H1 (cell line): ENCODE results near the gene NR3C1. TPM values are rescaled to one million over a fixed set of nuclear protein-coding genes. Genes with fewer than 3 reads are reported as not detected.

Experiments used
- CTCF ChIA-PET: fragments of 300-600 bp; sonication (Branson Sonifier 250); formaldehyde crosslinking; loops from one replicate; lab custom pipeline; 2021; ENCODE audit not compliant: partially characterized antibody; lab: Charles Lee
- POLR2A ChIA-PET: fragments of 300-600 bp; sonication (Branson Sonifier 250); formaldehyde crosslinking; loops from one replicate; lab custom pipeline; 2021; ENCODE audit warnings: inconsistent platforms; ENCODE audit not compliant: partially characterized antibody; lab: Charles Lee
- DNase-seq, 2 experiments: peaks; one replicate each; pipeline versions ENCODE4 v3.0.0 to v3.0.0-alpha.2; 2010 to 2022; ENCODE audit warnings: low spot score in 2 of 2, low read depth in 1 of 2, mixed read lengths in 1 of 2
- FAIRE-seq: peaks from 2 replicates; lab custom pipeline; 2011; peaks lifted over from hg19 to GRCh38; lab: Jason Lieb, UNC
- H2AFZ ChIP-seq: 2 replicates; pipeline ENCODE4 v1.8.1; 2012; ENCODE audit warnings: low read length, inconsistent platforms
- H2AK5ac ChIP-seq: 2 replicates; pipeline ENCODE4 v1.6.1; 2013; ENCODE audit warnings: low read depth, low read length
- H2BK120ac ChIP-seq: replicated peaks from 2 replicates; pipeline ENCODE3; 2013; ENCODE audit warnings: low read depth, low read length, inconsistent platforms
- H2BK12ac ChIP-seq: 2 replicates; pipeline ENCODE4 v1.6.1; 2013; ENCODE audit warnings: low read depth, low read length
- H2BK15ac ChIP-seq: 2 replicates; pipeline ENCODE4 v1.6.1; 2013; ENCODE audit warnings: low read length
- H2BK20ac ChIP-seq: 2 replicates; pipeline ENCODE4 v1.6.1; 2013; ENCODE audit warnings: low read length
- H2BK5ac ChIP-seq: 2 replicates; pipeline ENCODE4 v1.6.1; 2013; ENCODE audit warnings: low read depth, low read length
- H3K14ac ChIP-seq: 2 replicates; pipeline ENCODE4 v1.6.1; 2013; ENCODE audit warnings: inconsistent platforms; ENCODE audit not compliant: insufficient read length
- H3K18ac ChIP-seq: 2 replicates; pipeline ENCODE4 v1.6.1; 2013; ENCODE audit warnings: low read length; ENCODE audit errors: extremely low read depth
- H3K23ac ChIP-seq: 2 replicates; pipeline ENCODE4 v1.6.1; 2013; ENCODE audit warnings: inconsistent platforms; ENCODE audit not compliant: insufficient read length
- H3K23me2 ChIP-seq: 2 replicates; pipeline ENCODE4 v1.6.1; 2013; ENCODE audit warnings: low read depth, low read length
- H3K27ac ChIP-seq: 2 replicates; pipeline ENCODE4 v1.6.1; 2011; ENCODE audit warnings: low read depth, low read length, inconsistent platforms
- H3K27me3 ChIP-seq, 4 experiments: replicated peaks in 1 of 4; 1 replicate in 1 of 4; 2 replicates in 3 of 4; pipeline versions ENCODE4 v1.6.1 to v1.8.1; 2011 to 2013; ENCODE audit warnings: low read length in 3 of 4, mild to moderate bottlenecking in 3 of 4, inconsistent platforms in 2 of 4, mixed read lengths in 2 of 4, moderate library complexity in 1 of 4; ENCODE audit not compliant: control insufficient read depth in 3 of 4, insufficient read depth in 3 of 4; ENCODE audit errors: extremely low read depth in 1 of 4
- H3K36me3 ChIP-seq, 4 experiments: 2 replicates each; pipeline versions ENCODE4 v1.6.1 to v1.8.1; 2011 to 2013; ENCODE audit warnings: mild to moderate bottlenecking in 4 of 4, low read length in 3 of 4, moderate library complexity in 2 of 4, control low read depth in 1 of 4, inconsistent platforms in 1 of 4; ENCODE audit not compliant: insufficient read depth in 4 of 4, control insufficient read depth in 2 of 4
- H3K4ac ChIP-seq: replicated peaks from 2 replicates; pipeline ENCODE3; 2013; ENCODE audit warnings: low read length, low read depth, mixed read lengths, inconsistent platforms; ENCODE audit not compliant: insufficient read length
- H3K4me1 ChIP-seq, 4 experiments: replicated peaks in 1 of 4; 1 replicate in 1 of 4; 2 replicates in 3 of 4; pipeline versions ENCODE4 v1.6.1 to v1.8.1; 2011 to 2013; ENCODE audit warnings: low read length in 3 of 4, inconsistent platforms in 2 of 4, mixed read lengths in 1 of 4; ENCODE audit not compliant: insufficient read depth in 4 of 4, control insufficient read depth in 3 of 4
- H3K4me2 ChIP-seq, 2 experiments: 2 replicates each; pipeline versions ENCODE4 v1.6.1 to v1.8.1; 2011 to 2013; ENCODE audit warnings: low read depth in 2 of 2, low read length in 2 of 2, control low read depth in 1 of 2, inconsistent platforms in 1 of 2, mild to moderate bottlenecking in 1 of 2; ENCODE audit not compliant: insufficient read depth in 1 of 2
- H3K4me3 ChIP-seq, 4 experiments: fragments of 200-600, 300-600 bp in 1 of 4; sonication (generic), shearing (Covaris generic), sonication (Bioruptor Twin) in 1 of 4; 2 replicates each; pipeline versions ENCODE4 v1.5.1 to v1.8.1; 2011 to 2016; ENCODE audit warnings: low read length in 4 of 4, low read depth in 3 of 4, control low read depth in 2 of 4, inconsistent platforms in 2 of 4, mild to moderate bottlenecking in 2 of 4, mixed read lengths in 1 of 4, moderate library complexity in 1 of 4; ENCODE audit not compliant: insufficient read depth in 2 of 4; ENCODE audit errors: extremely low read depth in 1 of 4
- H3K56ac ChIP-seq: replicated peaks from 2 replicates; pipeline ENCODE3; 2013; ENCODE audit warnings: low read depth, mild to moderate bottlenecking, mixed read lengths, low read length, inconsistent platforms; ENCODE audit not compliant: insufficient read length
- H3K79me1 ChIP-seq: 2 replicates; pipeline ENCODE4 v1.6.1; 2013; ENCODE audit warnings: low read depth, low read length, control low read depth
- H3K79me2 ChIP-seq, 2 experiments: 2 replicates each; pipeline versions ENCODE4 v1.6.1 to v1.8.1; 2012 to 2013; ENCODE audit warnings: low read length in 2 of 2, mild to moderate bottlenecking in 2 of 2, inconsistent platforms in 1 of 2; ENCODE audit not compliant: insufficient read depth in 2 of 2, control insufficient read depth in 1 of 2
- H3K9ac ChIP-seq, 4 experiments: replicated peaks in 1 of 4; 1 replicate in 1 of 4; 2 replicates in 3 of 4; pipeline versions ENCODE4 v1.6.1 to v1.8.1; 2011 to 2013; ENCODE audit warnings: low read depth in 3 of 4, low read length in 3 of 4, control low read depth in 2 of 4, mild to moderate bottlenecking in 2 of 4, moderate library complexity in 2 of 4, inconsistent platforms in 1 of 4; ENCODE audit errors: extremely low read depth in 1 of 4
- H3K9me3 ChIP-seq, 2 experiments: 2 replicates each; pipeline versions ENCODE4 v1.6.1 to v1.8.1; 2012 to 2013; ENCODE audit warnings: mild to moderate bottlenecking in 2 of 2, moderate library complexity in 2 of 2, control low read depth in 1 of 2, inconsistent platforms in 1 of 2, low read depth in 1 of 2, low read length in 1 of 2, mixed read lengths in 1 of 2; ENCODE audit not compliant: insufficient read depth in 2 of 2
- H4K20me1 ChIP-seq, 2 experiments: replicated peaks in 1 of 2; 2 replicates each; pipeline versions ENCODE3 to v1.8.1; 2011 to 2013; ENCODE audit warnings: inconsistent platforms in 2 of 2, low read length in 2 of 2, mild to moderate bottlenecking in 1 of 2; ENCODE audit not compliant: insufficient read depth in 2 of 2, control insufficient read depth in 1 of 2
- H4K5ac ChIP-seq: 2 replicates; pipeline ENCODE4 v1.6.1; 2013; ENCODE audit warnings: low read length, low read depth, mixed read lengths, inconsistent platforms; ENCODE audit not compliant: insufficient read length
- H4K8ac ChIP-seq: 2 replicates; pipeline ENCODE4 v1.8.0; 2013; ENCODE audit warnings: mild to moderate bottlenecking, moderate library complexity, low read length, inconsistent platforms; ENCODE audit not compliant: insufficient read depth; ENCODE audit errors: extremely low read depth
- H4K91ac ChIP-seq: replicated peaks from 2 replicates; pipeline ENCODE3; 2013; ENCODE audit warnings: low read length, mixed read lengths, inconsistent platforms; ENCODE audit not compliant: insufficient read length
- CBX5 ChIP-seq: fragments of 300-800, 300-1000 bp; sonication (generic); IDR thresholded peaks from 2 replicates; pipeline ENCODE4 v1.7.1; 2016; ENCODE audit warnings: antibody characterized with exemption, low read length, low read depth
- POLR2A ChIP-seq, 2 experiments: IDR thresholded peaks; 1 replicate in 1 of 2; 2 replicates in 1 of 2; pipeline ENCODE4 v1.6.1; 2011; ENCODE audit warnings: low read depth in 2 of 2, low read length in 2 of 2, mild to moderate bottlenecking in 2 of 2; ENCODE audit errors: control extremely low read depth in 1 of 2
- RFX5 ChIP-seq: IDR thresholded peaks from 2 replicates; pipeline ENCODE4 v1.6.1; 2011; ENCODE audit warnings: low read depth, low read length, improper control_type of control experiment, borderline replicate concordance
- WGBS, 2 experiments: shearing (Covaris generic) in 1 of 2; methylation state at CpG; one replicate each; pipeline versions ENCODE4 v1.1.6 to v1.1.7; 2013 to 2015; ENCODE audit warnings: low lambda C conversion rate in 2 of 2, mixed read lengths in 2 of 2, inconsistent platforms in 1 of 2, low coverage in 1 of 2, missing lambda C conversion rate in 1 of 2; ENCODE audit not compliant: insufficient replicate concordance in 2 of 2, insufficient coverage in 1 of 2, insufficient read length in 1 of 2; ENCODE audit errors: extremely low coverage in 1 of 2, missing lambda C conversion rate in 1 of 2; 5-methylcytosine and 5-hydroxymethylcytosine counted together
- polyA plus RNA-seq, 7 experiments: library from polyadenylated mRNA; depleted of rRNA in 3 of 7; stranded (reverse) in 5 of 7; unstranded in 2 of 7; fragments of >200 nt in 5 of 7; fragments of 200-250 nt in 2 of 7; gene quantifications; 1 replicate in 5 of 7; 2 replicates in 1 of 7; 4 replicates in 1 of 7; pipeline versions ENCODE4 v1.2.1 to v1.2.3, GENCODE V29; 2011 to 2013; ENCODE audit warnings: missing spikeins in 2 of 7, mixed read lengths in 2 of 7
- total RNA-seq: library from RNA; stranded (reverse); fragmentation: NEBNext Ultra II Directional; extraction: Animal tissue kit (Norgen Biotek cat#: 25700); gene quantifications from 2 replicates; pipeline ENCODE4 v1.2.1, GENCODE V29; 2021
- TF ChIP-seq, protein P1 (sequence below): IDR thresholded peaks from 2 replicates; pipeline ENCODE4 v1.6.1; 2012; ENCODE audit warnings: inconsistent platforms

NR3C1 gene
- total and polyA plus RNA-seq, 2 of the 8 experiments (the other 6 are each of a cell fraction or from before 2014, with no cell fraction given) = 1.7 to 5.4 TPM

DNA sequence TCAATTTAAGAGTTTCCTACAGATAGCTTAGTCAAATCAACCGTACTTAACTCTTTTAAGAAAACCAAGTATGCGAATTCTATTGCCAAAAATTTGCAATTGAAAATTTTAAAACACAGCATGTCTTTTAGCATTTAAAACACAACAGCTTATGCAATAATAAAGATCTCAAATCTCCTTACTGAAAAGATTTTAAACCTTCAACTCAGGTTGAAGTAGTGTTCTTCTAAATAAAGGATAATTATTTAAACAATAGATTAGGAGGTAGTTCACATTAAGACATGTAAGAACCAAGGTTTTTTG lies 5.5 kb downstream of the NR3C1 start:
- Histone ChIP-seq H2BK12ac (no peak overlapping the region), H3K4ac (no peak overlapping the region), H3K23me2 (peaks cover 6% of the 10 kb centered on the region), H3K27ac (no peak overlapping the region), H2BK5ac (no peak overlapping the region), H3K23ac (no peak overlapping the region), H3K4me2 (peak overlapping the region in 1 of 2 experiments; percentile 13; a peak in 1 of 4 replicates), H3K18ac (no peak overlapping the region), H4K5ac (no peak overlapping the region), H3K27me3 (peaks cover 5 to 19% (median 10%) of the 10 kb centered on the region in 4 experiments; a peak in 6 of 7 replicates), H3K4me1 (peaks cover 0 to 17% (median 8%) of the 10 kb centered on the region in 4 experiments; a peak in 6 of 7 replicates), H2AK5ac (no peak overlapping the region), H3K9ac (no peak overlapping the region), H2BK15ac (no peak overlapping the region), H4K8ac (no peak overlapping the region), H3K36me3 (no peaks in the 10 kb centered on the region), H3K79me2 (peaks cover 0 to 27% of the 10 kb centered on the region in 2 experiments; a peak in 2 of 4 replicates), H3K14ac (no peak overlapping the region), H2BK120ac (no peak overlapping the region), H3K56ac (no peak overlapping the region), H3K79me1 (no peaks in the 10 kb centered on the region), H4K20me1 (no peaks in the 10 kb centered on the region), H2AFZ (no peak overlapping the region), H3K4me3 (peak overlapping the region in 1 of 4 experiments; percentile 38; a peak in 2 of 8 replicates), H3K9me3 (no peaks in the 10 kb centered on the region), H2BK20ac (no peak overlapping the region), H4K91ac (no peak overlapping the region)
- FAIRE-seq = no peak
- TF ChIP-seq RFX5 = no peak
- TF ChIP-seq, protein P1, sequence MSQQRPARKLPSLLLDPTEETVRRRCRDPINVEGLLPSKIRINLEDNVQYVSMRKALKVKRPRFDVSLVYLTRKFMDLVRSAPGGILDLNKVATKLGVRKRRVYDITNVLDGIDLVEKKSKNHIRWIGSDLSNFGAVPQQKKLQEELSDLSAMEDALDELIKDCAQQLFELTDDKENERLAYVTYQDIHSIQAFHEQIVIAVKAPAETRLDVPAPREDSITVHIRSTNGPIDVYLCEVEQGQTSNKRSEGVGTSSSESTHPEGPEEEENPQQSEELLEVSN = no peak
- no peak for TF ChIP-seq POLR2A (IDR thresholded peaks at IDR 0.05; ENCODE audit: control extremely low read depth in 1 of 2, low read depth in 2 of 2, low read length in 2 of 2)
- TF ChIP-seq CBX5 = no peak
- WGBS, 2 experiments = 4% methylated on average over 2 of the region's 2 CpGs; no CpG with 5 or more reads in 1 of the 2 experiments
- no peak for DNase-seq
- POLR2A ChIA-PET = no interaction called here
- CTCF ChIA-PET = interaction anchor here (1.7 kb wide), 1 partner anchor 189 kb away, joined by 5 read pairs; no protein-coding TSS in a partner anchor
